IMR-90 (cell line): Measurements from ENCODE around the gene KIF3B. TPM values are rescaled to one million over a fixed set of nuclear protein-coding genes. Genes with fewer than 3 reads are reported as not detected.

Experiments
- ATAC-seq: fragments of 200-7000 bp; cut with Tn5 transposase; 2 replicates; pipeline ENCODE4 v1.9.1; 2020; ENCODE audit warnings: low read depth, mild to moderate bottlenecking, moderate library complexity
- BruUV-seq: library from RNA; stranded (reverse); fragments of 400-500 nt; replicated peaks from 2 replicates; lab custom pipeline; 2021; lab: Mats Ljungman, UMichigan
- CTCF ChIA-PET: fragments of 300-600 bp; formaldehyde crosslinking; extraction: SDS; loops from one replicate; lab custom pipeline; 2021; ENCODE audit warnings: antibody characterized with exemption; lab: Yijun Ruan, JAX
- POLR2A ChIA-PET: fragments of 300-600 bp; sonication (Branson Sonifier 250); formaldehyde crosslinking; loops from one replicate; lab custom pipeline; 2022; ENCODE audit warnings: antibody characterized with exemption; ENCODE audit not compliant: unreplicated experiment; lab: Charles Lee
- DNase-seq: peaks from one replicate; pipeline ENCODE4 v3.0.0; 2013
- H2AFZ ChIP-seq: replicated peaks from 2 replicates; pipeline ENCODE3; 2013; ENCODE audit warnings: low read length, mild to moderate bottlenecking; ENCODE audit not compliant: poor library complexity
- H2AK5ac ChIP-seq: 2 replicates; pipeline ENCODE4 v1.6.1; 2013; ENCODE audit warnings: low read depth, low read length, inconsistent platforms
- H2AK9ac ChIP-seq: replicated peaks from 2 replicates; pipeline ENCODE3; 2013; ENCODE audit warnings: mild to moderate bottlenecking, low read depth, low read length, moderate library complexity; ENCODE audit not compliant: poor library complexity
- H2BK120ac ChIP-seq: 2 replicates; pipeline ENCODE4 v1.6.1; 2013; ENCODE audit warnings: low read depth, low read length, inconsistent platforms
- H2BK15ac ChIP-seq: 3 replicates; pipeline ENCODE4 v1.6.1; 2013; ENCODE audit warnings: low read depth, low read length, inconsistent platforms
- H2BK20ac ChIP-seq: 2 replicates; pipeline ENCODE4 v1.6.1; 2013; ENCODE audit warnings: low read depth, mild to moderate bottlenecking, inconsistent platforms, low read length, moderate library complexity
- H2BK5ac ChIP-seq: 2 replicates; pipeline ENCODE4 v1.6.1; 2013; ENCODE audit warnings: mild to moderate bottlenecking, low read depth, low read length, inconsistent platforms; ENCODE audit not compliant: poor library complexity, severe bottlenecking
- H3K14ac ChIP-seq: replicated peaks from 2 replicates; pipeline ENCODE4 v1.6.1; 2013; ENCODE audit warnings: low read depth, low read length, inconsistent platforms
- H3K18ac ChIP-seq: 2 replicates; pipeline ENCODE4 v1.6.1; 2013; ENCODE audit warnings: low read depth, low read length, control low read depth
- H3K23ac ChIP-seq: 2 replicates; pipeline ENCODE4 v1.6.1; 2013; ENCODE audit warnings: low read depth, low read length, inconsistent platforms
- H3K27ac ChIP-seq: 2 replicates; pipeline ENCODE4 v1.5.1; 2013; ENCODE audit warnings: mild to moderate bottlenecking, control low read depth, low read length; ENCODE audit not compliant: insufficient read depth
- H3K27me3 ChIP-seq: 2 replicates; pipeline ENCODE4 v1.6.1; 2013; ENCODE audit warnings: low read length; ENCODE audit not compliant: control insufficient read depth, insufficient read depth
- H3K36me3 ChIP-seq: 2 replicates; pipeline ENCODE4 v1.6.1; 2013; ENCODE audit warnings: low read length, mixed read lengths; ENCODE audit not compliant: control insufficient read depth, insufficient read depth
- H3K4ac ChIP-seq: 2 replicates; pipeline ENCODE4 v1.6.1; 2013; ENCODE audit warnings: low read depth, low read length, inconsistent platforms
- H3K4me1 ChIP-seq: 2 replicates; pipeline ENCODE4 v1.6.1; 2013; ENCODE audit warnings: low read length, mixed read lengths; ENCODE audit not compliant: control insufficient read depth, insufficient read depth
- H3K4me2 ChIP-seq: 2 replicates; pipeline ENCODE4 v1.6.1; 2013; ENCODE audit warnings: low read depth, mild to moderate bottlenecking, control low read depth, low read length, moderate library complexity
- H3K4me3 ChIP-seq: 2 replicates; pipeline ENCODE4 v1.5.1; 2013; ENCODE audit warnings: low read depth, mild to moderate bottlenecking, control low read depth, low read length, moderate library complexity; ENCODE audit not compliant: insufficient read depth
- H3K56ac ChIP-seq: 2 replicates; pipeline ENCODE4 v1.6.1; 2013; ENCODE audit warnings: low read length, inconsistent platforms; ENCODE audit not compliant: insufficient read depth; ENCODE audit errors: extremely low read depth
- H3K79me1 ChIP-seq, 2 experiments: 2 replicates each; pipeline ENCODE4 v1.6.1; 2013; ENCODE audit warnings: low read length in 2 of 2, inconsistent platforms in 1 of 2, low read depth in 1 of 2
- H3K9ac ChIP-seq: 2 replicates; pipeline ENCODE4 v1.6.1; 2013; ENCODE audit warnings: low read depth, low read length, control low read depth
- H3K9me1 ChIP-seq: 2 replicates; pipeline ENCODE4 v1.6.1; 2013; ENCODE audit warnings: low read length, inconsistent platforms; ENCODE audit not compliant: insufficient read depth
- H3K9me3 ChIP-seq: 2 replicates; pipeline ENCODE4 v1.6.1; 2013; ENCODE audit warnings: low read length; ENCODE audit not compliant: control insufficient read depth, insufficient read depth
- H4K20me1 ChIP-seq: 2 replicates; pipeline ENCODE4 v1.6.1; 2013; ENCODE audit warnings: low read length, inconsistent platforms; ENCODE audit not compliant: insufficient read depth
- H4K5ac ChIP-seq: 2 replicates; pipeline ENCODE4 v1.6.1; 2013; ENCODE audit warnings: mild to moderate bottlenecking, low read depth, low read length, control low read depth
- H4K8ac ChIP-seq, 2 experiments: 2 replicates each; pipeline ENCODE4 v1.6.1; 2013; ENCODE audit warnings: low read depth in 2 of 2, low read length in 2 of 2, control low read depth in 1 of 2, inconsistent platforms in 1 of 2
- H4K91ac ChIP-seq: 2 replicates; pipeline ENCODE4 v1.6.1; 2013; ENCODE audit warnings: low read depth, low read length, inconsistent platforms; ENCODE audit not compliant: insufficient read depth
- BHLHE40 ChIP-seq: fragments of 150-350 bp; IDR thresholded peaks from 2 replicates; pipeline ENCODE4 v1.6.1; 2016; ENCODE audit warnings: mild to moderate bottlenecking, low read depth, low read length
- CHD1 ChIP-seq: IDR thresholded peaks from 2 replicates; pipeline ENCODE4 v1.6.1; 2012; ENCODE audit warnings: low read depth, low read length, improper control_type of control experiment
- FOS ChIP-seq: fragments of 150-350 bp; IDR thresholded peaks from 2 replicates; pipeline ENCODE4 v1.6.1; 2016; ENCODE audit warnings: low read depth, low read length
- MAFK ChIP-seq: IDR thresholded peaks from 2 replicates; pipeline ENCODE4 v1.6.1; 2012; ENCODE audit warnings: low read depth, low read length, improper control_type of control experiment
- MXI1 ChIP-seq: IDR thresholded peaks from 2 replicates; pipeline ENCODE4 v1.6.1; 2012; ENCODE audit warnings: low read depth, mild to moderate bottlenecking, low read length, moderate library complexity, borderline replicate concordance
- NFE2L2 ChIP-seq: fragments of 150-350 bp; IDR thresholded peaks from 2 replicates; pipeline ENCODE4 v1.6.1; 2016; ENCODE audit warnings: low read depth, mild to moderate bottlenecking, low read length
- POLR2A ChIP-seq: IDR thresholded peaks from 2 replicates; pipeline ENCODE4 v1.6.1; 2012; ENCODE audit warnings: mild to moderate bottlenecking, low read depth, low read length
- RAD21 ChIP-seq: IDR thresholded peaks from 2 replicates; pipeline ENCODE4 v1.6.1; 2012; ENCODE audit warnings: low read length, improper control_type of control experiment
- RCOR1 ChIP-seq: IDR thresholded peaks from 2 replicates; pipeline ENCODE4 v1.6.1; 2012; ENCODE audit warnings: mild to moderate bottlenecking, low read length, improper control_type of control experiment; ENCODE audit not compliant: insufficient replicate concordance
- RFX5 ChIP-seq: IDR thresholded peaks from 2 replicates; pipeline ENCODE4 v1.8.0; 2012; ENCODE audit warnings: low read depth, mild to moderate bottlenecking, low read length, moderate library complexity
- SMC3 ChIP-seq: fragments of 150-350 bp; IDR thresholded peaks from 2 replicates; pipeline ENCODE4 v1.6.1; 2016; ENCODE audit warnings: low read depth, mild to moderate bottlenecking, antibody characterized with exemption, low read length, moderate library complexity
- WGBS, 2 experiments: methylation state at CpG; one replicate each; pipeline versions ENCODE4 v1.1.5 to v1.1.7; 2013; ENCODE audit warnings: missing lambda C conversion rate in 2 of 2; ENCODE audit not compliant: insufficient read length in 1 of 2; ENCODE audit errors: extremely low coverage in 2 of 2; 5-methylcytosine and 5-hydroxymethylcytosine counted together
- dilution Hi-C: fragments of 300-500 bp; cut with HindIII; formaldehyde crosslinking; loops from one replicate; pipeline ENCODE4 v1.14.3; 2018; ENCODE audit warnings: low sequenced_read_pairs; ENCODE audit not compliant: unreplicated experiment
- in situ Hi-C: fragments of 300-500 bp; cut with MboI; formaldehyde crosslinking; loops from 3 replicates; pipeline ENCODE4 v1.14.3; 2019; ENCODE audit warnings: low sequenced_read_pairs, inconsistent platforms, mixed read lengths
- intact Hi-C: fragments of 100-400 bp; cut with micrococcal nuclease; formaldehyde crosslinking; loops from 2 replicates; pipeline ENCODE4 v1.10.0; 2022
- polyA plus RNA-seq, 3 experiments: library from polyadenylated mRNA; depleted of rRNA; stranded (reverse); fragments of >200 nt; gene quantifications; 2 replicates each; pipeline ENCODE4 v1.2.3, GENCODE V29; 2012; ENCODE audit warnings: low replicate concordance in 1 of 3
- total RNA-seq: library from RNA; depleted of rRNA; stranded (reverse); fragments of >200 nt; gene quantifications from 2 replicates; pipeline ENCODE4 v1.2.3, GENCODE V29; 2012
- TF ChIP-seq, protein P1 (sequence below): conservative IDR thresholded peaks from 2 replicates; pipeline ENCODE4 v1.5.1; 2012; ENCODE audit warnings: mild to moderate bottlenecking, low read depth, low read length, improper control_type of control experiment
- TF ChIP-seq, protein P2 (sequence below): fragments of 150-350 bp; IDR thresholded peaks from 2 replicates; pipeline ENCODE4 v1.6.1; 2017; ENCODE audit warnings: mild to moderate bottlenecking, antibody characterized with exemption, low read length, low read depth
- TF ChIP-seq, protein P3 (sequence below): fragments of 150-350 bp; IDR thresholded peaks from 2 replicates; pipeline ENCODE4 v1.6.1; 2016; ENCODE audit warnings: low read depth, mild to moderate bottlenecking, low read length, moderate library complexity, borderline replicate concordance

The KIF3B gene
- total and polyA plus RNA-seq, 2 of the 4 experiments (the other 2 are of a cell fraction), result 17.1 to 28.1 TPM

DNA sequence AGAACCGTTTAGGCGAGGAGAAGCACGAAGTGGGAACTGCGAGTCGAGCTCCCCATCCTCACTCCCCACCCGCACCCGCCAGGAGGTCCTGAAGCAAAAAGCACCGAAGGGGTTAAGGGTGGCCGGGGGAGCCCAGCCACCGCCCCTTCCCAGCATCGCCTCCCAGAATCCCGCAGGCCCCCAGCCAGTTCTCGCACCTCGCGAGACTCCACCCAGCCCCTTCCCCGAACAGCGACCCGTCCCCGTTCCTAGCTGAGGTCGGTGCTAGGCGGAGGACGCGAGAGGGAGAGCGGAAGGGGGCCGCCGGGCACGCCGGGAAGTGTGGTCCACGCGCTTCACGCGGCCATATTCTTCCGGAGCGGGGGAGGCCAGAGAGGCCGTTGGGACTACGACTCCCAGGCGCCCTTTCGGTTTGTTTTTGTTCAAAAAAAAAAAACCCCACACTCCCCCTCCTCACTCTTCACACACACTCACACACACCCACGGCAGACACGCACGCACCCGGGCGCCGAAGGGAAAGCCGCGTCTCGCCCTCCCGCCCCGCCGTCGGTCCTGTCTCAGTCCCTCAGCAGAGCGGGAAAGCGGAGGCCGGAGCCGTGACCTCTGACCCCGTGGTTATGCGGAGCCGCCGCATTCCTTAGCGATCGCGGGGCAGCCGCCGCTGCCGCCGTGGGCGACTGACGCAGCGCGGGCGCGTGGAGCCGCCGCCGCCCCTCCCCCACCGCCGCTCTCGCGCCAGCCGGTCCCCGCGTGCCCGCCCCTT lies 80.6 kb downstream of the KIF3B start, which contains the start of gene ASXL1:
ASXL1 (plus strand) TSS at position 463 of the 763 bp plus-strand sequence. CDS start 445 bp downstream, outside the sequence.
- Histone ChIP-seq H4K91ac (peak within 1 kb of the TSS; percentile 99), H3K18ac (peak within 1 kb of the TSS; percentile 96), H3K9me1 (peaks cover 16% of the 10 kb centered on the region), H3K23ac (peak within 1 kb of the TSS; percentile 98), H2BK120ac (peak within 1 kb of the TSS; percentile 99), H3K27ac (peak within 1 kb of the TSS; percentile 99), H2BK5ac (peak within 1 kb of the TSS; percentile 100), H3K14ac (peak within 1 kb of the TSS; percentile 99), H2AK5ac (peak within 1 kb of the TSS; percentile 99), H2AFZ (peak within 1 kb of the TSS; percentile 98), H3K79me1 (peaks cover 0 to 36% of the 10 kb centered on the region in 2 experiments; a peak in 2 of 4 replicates), H3K4me1 (peaks cover 3% of the 10 kb centered on the region), H3K56ac (peak within 1 kb of the TSS; percentile 99), H4K20me1 (peaks cover 47% of the 10 kb centered on the region), H3K9ac (peak within 1 kb of the TSS; percentile 95), H3K9me3 (0 out of 2 replicates have a peak, but pooled peaks cover 3% of the 10 kb centered on the region), H4K5ac (peak within 1 kb of the TSS; percentile 94), H2AK9ac (peak within 1 kb of the TSS; percentile 96), H3K36me3 (no peaks in the 10 kb centered on the region; the same call in 1 of the 2 replicates), H2BK20ac (peak within 1 kb of the TSS; percentile 93), H3K4me2 (peak within 1 kb of the TSS; percentile 79), H3K4me3 (peak within 1 kb of the TSS; percentile 92), H2BK15ac (peak within 1 kb of the TSS; percentile 97; the same call in 2 of the 3 replicates), H4K8ac (peak within 1 kb of the TSS; percentile 95 to 99), H3K27me3 (no peaks in the 10 kb centered on the region), H3K4ac (peak within 1 kb of the TSS; percentile 99)
- intact Hi-C loops, result no loop called here
- POLR2A ChIA-PET, result interaction anchor here (1.5 kb wide), 1 partner anchor 10 kb away, joined by 3 read pairs; no protein-coding TSS in a partner anchor
- dilution Hi-C loops, result no loop called here
- DNase-seq (peak; percentile 95), ATAC-seq (peak; percentile 85)
- in situ Hi-C loops, result no loop called here
- CTCF ChIA-PET, result interaction anchor here (0.5 kb wide), 1 partner anchor 293 kb away, joined by 4 read pairs; no protein-coding TSS in a partner anchor
- WGBS, 2 experiments, result 1% methylated on average over 24 of the region's 83 CpGs; no CpG with 5 or more reads in 1 of the 2 experiments
- BruUV-seq, result no TSS peak
- TF ChIP-seq MXI1 (peak; percentile 52; the same call in 1 of the 2 replicates), NFE2L2 (no peak), CHD1 (no peak), RCOR1 (peak; percentile 7), RAD21 (no peak), SMC3 (no peak), FOS (no peak), POLR2A (no peak), MAFK (no peak), RFX5 (no peak), BHLHE40 (peak; percentile 47)
- TF ChIP-seq, protein P1, sequence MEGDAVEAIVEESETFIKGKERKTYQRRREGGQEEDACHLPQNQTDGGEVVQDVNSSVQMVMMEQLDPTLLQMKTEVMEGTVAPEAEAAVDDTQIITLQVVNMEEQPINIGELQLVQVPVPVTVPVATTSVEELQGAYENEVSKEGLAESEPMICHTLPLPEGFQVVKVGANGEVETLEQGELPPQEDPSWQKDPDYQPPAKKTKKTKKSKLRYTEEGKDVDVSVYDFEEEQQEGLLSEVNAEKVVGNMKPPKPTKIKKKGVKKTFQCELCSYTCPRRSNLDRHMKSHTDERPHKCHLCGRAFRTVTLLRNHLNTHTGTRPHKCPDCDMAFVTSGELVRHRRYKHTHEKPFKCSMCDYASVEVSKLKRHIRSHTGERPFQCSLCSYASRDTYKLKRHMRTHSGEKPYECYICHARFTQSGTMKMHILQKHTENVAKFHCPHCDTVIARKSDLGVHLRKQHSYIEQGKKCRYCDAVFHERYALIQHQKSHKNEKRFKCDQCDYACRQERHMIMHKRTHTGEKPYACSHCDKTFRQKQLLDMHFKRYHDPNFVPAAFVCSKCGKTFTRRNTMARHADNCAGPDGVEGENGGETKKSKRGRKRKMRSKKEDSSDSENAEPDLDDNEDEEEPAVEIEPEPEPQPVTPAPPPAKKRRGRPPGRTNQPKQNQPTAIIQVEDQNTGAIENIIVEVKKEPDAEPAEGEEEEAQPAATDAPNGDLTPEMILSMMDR, result no peak
- TF ChIP-seq, protein P2, sequence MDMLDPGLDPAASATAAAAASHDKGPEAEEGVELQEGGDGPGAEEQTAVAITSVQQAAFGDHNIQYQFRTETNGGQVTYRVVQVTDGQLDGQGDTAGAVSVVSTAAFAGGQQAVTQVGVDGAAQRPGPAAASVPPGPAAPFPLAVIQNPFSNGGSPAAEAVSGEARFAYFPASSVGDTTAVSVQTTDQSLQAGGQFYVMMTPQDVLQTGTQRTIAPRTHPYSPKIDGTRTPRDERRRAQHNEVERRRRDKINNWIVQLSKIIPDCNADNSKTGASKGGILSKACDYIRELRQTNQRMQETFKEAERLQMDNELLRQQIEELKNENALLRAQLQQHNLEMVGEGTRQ, result peak; percentile 36; the same call in 1 of the 2 replicates
- TF ChIP-seq, protein P3, sequence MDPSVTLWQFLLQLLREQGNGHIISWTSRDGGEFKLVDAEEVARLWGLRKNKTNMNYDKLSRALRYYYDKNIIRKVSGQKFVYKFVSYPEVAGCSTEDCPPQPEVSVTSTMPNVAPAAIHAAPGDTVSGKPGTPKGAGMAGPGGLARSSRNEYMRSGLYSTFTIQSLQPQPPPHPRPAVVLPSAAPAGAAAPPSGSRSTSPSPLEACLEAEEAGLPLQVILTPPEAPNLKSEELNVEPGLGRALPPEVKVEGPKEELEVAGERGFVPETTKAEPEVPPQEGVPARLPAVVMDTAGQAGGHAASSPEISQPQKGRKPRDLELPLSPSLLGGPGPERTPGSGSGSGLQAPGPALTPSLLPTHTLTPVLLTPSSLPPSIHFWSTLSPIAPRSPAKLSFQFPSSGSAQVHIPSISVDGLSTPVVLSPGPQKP, result no peak
